GM18519 (cell line): Measurements from ENCODE around the gene BCAM.
"Not testable (repeated sequence)": the region's sequence is repeated elsewhere in the genome, so short reads cannot be mapped to it uniquely, and the experiment has no call there.

Experiments
- ATAC-seq: cut with Tn5 transposase; IDR thresholded peaks from one replicate; pipeline ENCODE4 v1.9.1; 2021; ENCODE audit warnings: mild to moderate bottlenecking, moderate library complexity; ENCODE audit not compliant: unreplicated experiment, low FRiP score

The BCAM gene

GRCh38 chr19:44814517-44814916, 5.6 kb downstream of the BCAM start:
- ATAC-seq: no peak

GRCh38 chr19:44816301-44816700, 7.4 kb downstream of the BCAM start:
- ATAC-seq: no peak

- ATAC-seq: no peak
These were observed 9.0 kb downstream of the BCAM start for GRCh38 chr19:44817725-44818465.

- ATAC-seq: no peak
These were observed 9.6 kb downstream of the BCAM start for GRCh38 chr19:44818466-44819031.

GRCh38 chr19:44819246-44819832, 10.4 kb downstream of the BCAM start:
- ATAC-seq: no peak

GRCh38 chr19:44820648-44821609, 12.0 kb downstream of the BCAM start:
- ATAC-seq: no peak

GRCh38 chr19:44822177-44822576, 13.3 kb downstream of the BCAM start:
- ATAC-seq: no peak

- ATAC-seq: no peak
These were observed 13.9 kb downstream of the BCAM start for GRCh38 chr19:44822670-44823372.

- ATAC-seq: no peak
These were observed 14.4 kb downstream of the BCAM start for GRCh38 chr19:44823373-44823698.

- no peak for ATAC-seq
These were observed 15.9 kb downstream of the BCAM start for GRCh38 chr19:44824761-44825160.

GRCh38 chr19:44832875-44833274, 24.0 kb downstream of the BCAM start:
- ATAC-seq: not testable (repeated sequence)

- not testable (repeated sequence) for ATAC-seq
These were observed 25.5 kb downstream of the BCAM start for GRCh38 chr19:44834399-44834798.

- ATAC-seq: no peak
These were observed 30.4 kb downstream of the BCAM start for GRCh38 chr19:44839276-44839675.

- ATAC-seq: no peak
These were observed 31.9 kb downstream of the BCAM start for GRCh38 chr19:44840811-44841210.

GRCh38 chr19:44841231-44841630, 32.3 kb downstream of the BCAM start:
- ATAC-seq: no peak

- ATAC-seq: peak; percentile 7
These were observed 36.3 kb downstream of the BCAM start for GRCh38 chr19:44845286-44845611.

- ATAC-seq: no peak
These were observed 36.9 kb downstream of the BCAM start, which contains the start of gene NECTIN2 for GRCh38 chr19:44845612-44846454. TSS of gene NECTIN2 (plus strand) at chr19:44846297. CDS start at chr19:44846526, 229 bp downstream.

- no peak for ATAC-seq
These were observed 37.7 kb downstream of the BCAM start for GRCh38 chr19:44846455-44847143.
